ENCODE results near the gene OR8B12. TPM values are rescaled to one million over a fixed set of nuclear protein-coding genes. Genes with fewer than 3 reads are reported as not detected.

The OR8B12 gene
- total and polyA plus RNA-seq, 2 donors (not counting 1 experiment from before 2014, with no cell fraction given) = not detected

DNA sequence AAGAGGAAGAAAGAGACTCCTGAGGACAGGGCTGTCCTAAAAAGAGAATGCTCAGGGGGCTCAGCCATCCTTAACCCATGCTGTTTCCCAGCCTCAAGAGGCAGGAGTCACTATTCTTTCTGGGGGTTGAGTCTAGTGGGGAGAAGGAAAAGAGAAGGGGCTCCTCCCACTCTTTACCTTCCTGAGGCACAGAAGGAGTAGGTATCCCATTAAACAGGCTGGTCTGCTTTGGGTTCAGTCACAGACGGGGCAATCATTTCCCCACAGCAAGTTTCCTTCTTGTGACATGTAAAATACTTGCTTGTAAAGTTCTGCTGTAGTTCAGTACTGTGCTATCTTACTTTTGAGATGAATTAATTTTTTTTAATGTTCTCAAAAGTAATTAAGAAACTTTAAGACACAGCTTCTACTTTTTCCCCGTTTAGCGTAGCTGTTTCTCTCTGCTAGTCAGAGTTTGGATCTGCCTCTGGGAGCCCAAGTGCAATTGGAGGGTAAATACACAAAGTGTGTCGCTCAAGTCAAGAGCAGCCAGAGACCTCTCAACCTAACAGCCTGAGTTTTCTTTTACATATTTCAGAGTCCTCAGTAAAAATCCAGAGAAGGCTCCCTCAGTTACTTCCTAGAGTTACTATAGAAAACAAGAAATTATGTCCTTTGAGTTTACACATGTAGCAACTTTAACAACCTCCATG lies 41.4 kb upstream of the OR8B12 start:
- Histone ChIP-seq H3K4me1 (ENCODE audit: control insufficient read depth in 2 of 2, insufficient read depth in 2 of 2, low read length in 2 of 2) (no peaks in the 10 kb centered on the region), H4K20me1 (ENCODE audit: control insufficient read depth, insufficient read depth, low read length, poor library complexity, severe bottlenecking) (no peaks in the 10 kb centered on the region), H3K9me3 (ENCODE audit: control extremely low read depth in 1 of 3, control insufficient read depth in 2 of 3, insufficient read depth in 1 of 3, low read length in 2 of 3) (no peaks in the 10 kb centered on the region), H3K9ac (ENCODE audit: low read length) (no peak overlapping the region), H2AFZ (ENCODE audit: insufficient read depth, low read depth, low read length, poor library complexity, severe bottlenecking) (peak overlapping the region; percentile 28), H3K4me2 (replicated peaks; ENCODE audit: low read depth, low read length, poor library complexity, severe bottlenecking) (no peak overlapping the region), H3K27ac (ENCODE audit: low read length in 2 of 2) (no peak overlapping the region), H3K79me2 (ENCODE audit: control insufficient read depth, insufficient read depth, low read length) (no peaks in the 10 kb centered on the region), H3K36me3 (replicated peaks in 1 of 2; ENCODE audit: control extremely low read depth in 1 of 2, control insufficient read depth in 1 of 2, extremely low read depth in 1 of 2, insufficient read depth in 2 of 2, low read length in 1 of 2) (no peaks in the 10 kb centered on the region), H3K27me3 (replicated peaks in 1 of 4; ENCODE audit: control extremely low read depth in 1 of 4, control insufficient read depth in 3 of 4, insufficient read depth in 4 of 4, low read length in 3 of 4) (no peaks in the 10 kb centered on the region), H3K4me3 (ENCODE audit: control extremely low read depth in 1 of 5, extremely low read depth in 1 of 5, insufficient read depth in 1 of 5, low read depth in 2 of 5, low read length in 4 of 5) (no peak overlapping the region)
- POLR2A ChIA-PET = no interaction called here
- Mint-ChIP-seq H3K4me1 (no peaks in the 10 kb centered on the region), H3K9me3 (ENCODE audit: insufficient read depth) (no peaks in the 10 kb centered on the region), H3K4me3 (no peak overlapping the region), H3K27ac (no peak overlapping the region), H3K27me3 (peaks cover 23% of the 10 kb centered on the region)
- no CpG with 5 or more reads among the region's 4 CpGs for WGBS (ENCODE audit: insufficient coverage)
- TF ChIP-seq, protein P1, sequence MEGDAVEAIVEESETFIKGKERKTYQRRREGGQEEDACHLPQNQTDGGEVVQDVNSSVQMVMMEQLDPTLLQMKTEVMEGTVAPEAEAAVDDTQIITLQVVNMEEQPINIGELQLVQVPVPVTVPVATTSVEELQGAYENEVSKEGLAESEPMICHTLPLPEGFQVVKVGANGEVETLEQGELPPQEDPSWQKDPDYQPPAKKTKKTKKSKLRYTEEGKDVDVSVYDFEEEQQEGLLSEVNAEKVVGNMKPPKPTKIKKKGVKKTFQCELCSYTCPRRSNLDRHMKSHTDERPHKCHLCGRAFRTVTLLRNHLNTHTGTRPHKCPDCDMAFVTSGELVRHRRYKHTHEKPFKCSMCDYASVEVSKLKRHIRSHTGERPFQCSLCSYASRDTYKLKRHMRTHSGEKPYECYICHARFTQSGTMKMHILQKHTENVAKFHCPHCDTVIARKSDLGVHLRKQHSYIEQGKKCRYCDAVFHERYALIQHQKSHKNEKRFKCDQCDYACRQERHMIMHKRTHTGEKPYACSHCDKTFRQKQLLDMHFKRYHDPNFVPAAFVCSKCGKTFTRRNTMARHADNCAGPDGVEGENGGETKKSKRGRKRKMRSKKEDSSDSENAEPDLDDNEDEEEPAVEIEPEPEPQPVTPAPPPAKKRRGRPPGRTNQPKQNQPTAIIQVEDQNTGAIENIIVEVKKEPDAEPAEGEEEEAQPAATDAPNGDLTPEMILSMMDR (IDR thresholded peaks at IDR 0.05) = no peak
- TF ChIP-seq EZH2 (IDR thresholded peaks at IDR 0.05; ENCODE audit: borderline replicate concordance, insufficient read depth, low read depth, low read length, poor library complexity, severe bottlenecking) = no peak
- ATAC-seq (ENCODE audit: low read depth) (no peak), DNase-seq (no peak)
- intact Hi-C loops (cut with micrococcal nuclease) = loop anchor here (5.0 kb wide), 1 partner anchor 183 kb away; no protein-coding TSS in a partner anchor
- CTCF ChIA-PET = interaction anchor here (1.0 to 5.8 kb wide), 10 partner anchors 9 to 520 kb away, joined by 3 to 95 read pairs (median 5); no protein-coding TSS in a partner anchor

DNA sequence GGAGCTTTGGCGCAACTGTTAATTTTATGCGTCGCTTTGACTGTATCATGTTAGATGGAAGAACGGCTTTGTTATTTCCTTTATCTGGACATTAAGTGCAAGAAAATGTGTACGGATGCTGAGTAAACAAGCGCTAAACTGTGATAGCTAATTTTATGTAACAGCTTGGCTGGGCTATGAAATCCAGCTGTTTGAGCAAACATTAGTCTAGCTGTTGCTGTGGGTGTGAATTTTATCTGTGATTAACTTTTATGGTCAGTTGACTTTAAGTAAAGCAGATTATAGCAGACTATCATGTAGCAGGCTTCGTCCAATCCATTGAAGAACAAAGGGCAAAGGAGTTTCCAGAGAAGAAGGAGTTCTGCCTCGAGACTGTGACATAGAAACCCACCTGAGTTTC lies 40.3 kb upstream of the OR8B12 start:
- Histone ChIP-seq H3K79me2 (ENCODE audit: control insufficient read depth, insufficient read depth, low read length) (no peaks in the 10 kb centered on the region), H3K27me3 (replicated peaks in 1 of 4; ENCODE audit: control extremely low read depth in 1 of 4, control insufficient read depth in 3 of 4, insufficient read depth in 4 of 4, low read length in 3 of 4) (no peaks in the 10 kb centered on the region), H3K4me3 (ENCODE audit: control extremely low read depth in 1 of 5, extremely low read depth in 1 of 5, insufficient read depth in 1 of 5, low read depth in 2 of 5, low read length in 4 of 5) (no peak overlapping the region), H3K9ac (ENCODE audit: low read length) (no peak overlapping the region), H3K4me1 (ENCODE audit: control insufficient read depth in 2 of 2, insufficient read depth in 2 of 2, low read length in 2 of 2) (no peaks in the 10 kb centered on the region), H4K20me1 (ENCODE audit: control insufficient read depth, insufficient read depth, low read length, poor library complexity, severe bottlenecking) (no peaks in the 10 kb centered on the region), H3K36me3 (replicated peaks in 1 of 2; ENCODE audit: control extremely low read depth in 1 of 2, control insufficient read depth in 1 of 2, extremely low read depth in 1 of 2, insufficient read depth in 2 of 2, low read length in 1 of 2) (no peaks in the 10 kb centered on the region), H3K4me2 (replicated peaks; ENCODE audit: low read depth, low read length, poor library complexity, severe bottlenecking) (no peak overlapping the region), H3K9me3 (ENCODE audit: control extremely low read depth in 1 of 3, control insufficient read depth in 2 of 3, insufficient read depth in 1 of 3, low read length in 2 of 3) (no peaks in the 10 kb centered on the region), H3K27ac (ENCODE audit: low read length in 2 of 2) (no peak overlapping the region), H2AFZ (ENCODE audit: insufficient read depth, low read depth, low read length, poor library complexity, severe bottlenecking) (no peak overlapping the region)
- Mint-ChIP-seq H3K4me3 (no peak overlapping the region), H3K27me3 (peaks cover 21% of the 10 kb centered on the region), H3K4me1 (no peaks in the 10 kb centered on the region), H3K27ac (no peak overlapping the region), H3K9me3 (ENCODE audit: insufficient read depth) (no peaks in the 10 kb centered on the region)
- ATAC-seq (ENCODE audit: low read depth) (no peak), DNase-seq (no peak)
- POLR2A ChIA-PET = no interaction called here
- intact Hi-C loops (cut with micrococcal nuclease) = no loop called here
- CTCF ChIA-PET = interaction anchor here (2.1 to 5.8 kb wide), 3 partner anchors 475 to 514 kb away, joined by 5 to 95 read pairs (median 10); no protein-coding TSS in a partner anchor
- WGBS (ENCODE audit: insufficient coverage) = 94% methylated on average over 8 of the region's 8 CpGs
- TF ChIP-seq, protein P1 (IDR thresholded peaks at IDR 0.05) = no peak
